ENCODE results near the gene PDSS2. TPM values are rescaled to one million over a fixed set of nuclear protein-coding genes. Genes with fewer than 3 reads are reported as not detected.
"Not testable (repeated sequence)": the region's sequence is repeated elsewhere in the genome, so short reads cannot be mapped to it uniquely, and the experiment has no call there.

Gene PDSS2
- total and polyA plus RNA-seq, 9 of the 15 experiments (the other 6 are each of a cell fraction or from before 2014, with no cell fraction given): 5.8 to 21.1 (median 12.0) TPM

DNA sequence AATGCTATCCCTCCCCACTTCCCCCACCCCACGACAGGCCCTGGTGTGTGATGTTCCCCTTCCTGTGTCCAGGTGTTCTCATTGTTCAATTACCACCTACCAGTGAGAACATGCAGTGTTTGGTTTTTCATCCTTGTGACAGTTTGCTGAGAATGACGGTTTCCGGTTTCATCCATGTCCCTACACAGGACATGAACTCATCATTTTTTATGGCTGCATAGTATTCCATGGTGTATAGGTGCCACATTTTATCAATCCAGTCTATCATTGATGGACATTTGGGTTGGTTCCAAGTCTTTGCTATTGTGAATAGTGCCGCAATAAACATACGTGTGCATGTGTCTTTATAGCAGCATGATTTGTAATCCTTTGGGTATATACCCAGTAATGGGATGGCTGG is 295.1 kb downstream of the PDSS2 start:
- WGBS (ENCODE audit: insufficient coverage, low coverage, missing lambda C conversion rate): 60% methylated on average over 3 of the region's 5 CpGs
- ATAC-seq; DNase-seq (ENCODE audit: extremely low read depth in 1 of 4, low spot score in 3 of 4); intact Hi-C loops (cut with micrococcal nuclease); H3K36me3 ChIP-seq (ENCODE audit: control insufficient read depth, insufficient read depth, low read length); FAIRE-seq; CTCF ChIA-PET (ENCODE audit: low intra/inter-chr PET ratio); in situ Hi-C loops (cut with MboI); H3K4me2 ChIP-seq (ENCODE audit: insufficient read depth, low read length); H2AFZ ChIP-seq (ENCODE audit: low read depth, low read length); H3K79me2 ChIP-seq (ENCODE audit: control insufficient read depth, insufficient read depth, low read length); H4K20me1 ChIP-seq (replicated peaks; ENCODE audit: control insufficient read depth, insufficient read depth, low read length); BruUV-seq (replicated peaks); H3K9ac ChIP-seq (ENCODE audit: insufficient read depth in 1 of 2, low read depth in 2 of 2, low read length in 2 of 2); POLR2A ChIA-PET; H3K27ac ChIP-seq (ENCODE audit: extremely low read depth, low read depth, low read length); H3K4me1 ChIP-seq (replicated peaks in 1 of 2; ENCODE audit: control insufficient read depth in 2 of 2, insufficient read depth in 2 of 2, low read length in 2 of 2); H3K27me3 ChIP-seq (ENCODE audit: control insufficient read depth in 2 of 2, insufficient read depth in 2 of 2, low read length in 2 of 2); H3K9me1 ChIP-seq (ENCODE audit: control insufficient read depth, insufficient read depth, low read length); H3K4me3 ChIP-seq; H3K9me3 ChIP-seq (replicated peaks; ENCODE audit: control insufficient read depth, insufficient read depth, low read depth, low read length): not testable (repeated sequence)
- peak; percentile 23 for TF ChIP-seq ZNF146 (CRISPR knock-in tag; IDR thresholded peaks at IDR 0.05; ENCODE audit: unreplicated experiment)

DNA sequence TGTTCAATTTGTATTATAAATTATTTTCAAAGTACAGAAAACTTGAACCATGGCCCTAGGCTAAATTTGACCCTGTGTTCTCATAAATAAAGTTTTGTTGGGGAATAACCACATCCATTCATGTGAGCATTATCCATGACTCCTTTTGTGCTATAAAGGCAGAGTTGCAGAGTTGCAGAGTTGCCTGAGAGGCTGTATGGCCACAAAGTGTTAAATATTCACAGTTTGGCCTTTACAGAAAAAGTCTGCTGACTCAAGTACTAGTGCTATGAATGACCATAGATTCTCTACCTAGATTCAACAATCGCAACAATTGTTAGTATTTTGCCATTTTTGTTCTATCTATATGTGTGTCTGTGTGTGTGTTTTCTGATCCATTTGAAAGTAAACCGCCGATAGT is 297.8 kb downstream of the PDSS2 start:
- no peaks in the 10 kb centered on the region for H3K4me1 ChIP-seq (replicated peaks in 1 of 2; ENCODE audit: control insufficient read depth in 2 of 2, insufficient read depth in 2 of 2, low read length in 2 of 2)
- BruUV-seq (replicated peaks): no TSS peak
- H3K27ac ChIP-seq (ENCODE audit: extremely low read depth, low read depth, low read length): no peak overlapping the region
- ChIA-PET POLR2A (no interaction called here), CTCF (ENCODE audit: low intra/inter-chr PET ratio) (no interaction called here)
- no peaks in the 10 kb centered on the region for H3K27me3 ChIP-seq (ENCODE audit: control insufficient read depth in 2 of 2, insufficient read depth in 2 of 2, low read length in 2 of 2)
- H4K20me1 ChIP-seq (replicated peaks; ENCODE audit: control insufficient read depth, insufficient read depth, low read length): no peaks in the 10 kb centered on the region
- H2AFZ ChIP-seq (ENCODE audit: low read depth, low read length): no peak overlapping the region
- TF ChIP-seq, protein P1, sequence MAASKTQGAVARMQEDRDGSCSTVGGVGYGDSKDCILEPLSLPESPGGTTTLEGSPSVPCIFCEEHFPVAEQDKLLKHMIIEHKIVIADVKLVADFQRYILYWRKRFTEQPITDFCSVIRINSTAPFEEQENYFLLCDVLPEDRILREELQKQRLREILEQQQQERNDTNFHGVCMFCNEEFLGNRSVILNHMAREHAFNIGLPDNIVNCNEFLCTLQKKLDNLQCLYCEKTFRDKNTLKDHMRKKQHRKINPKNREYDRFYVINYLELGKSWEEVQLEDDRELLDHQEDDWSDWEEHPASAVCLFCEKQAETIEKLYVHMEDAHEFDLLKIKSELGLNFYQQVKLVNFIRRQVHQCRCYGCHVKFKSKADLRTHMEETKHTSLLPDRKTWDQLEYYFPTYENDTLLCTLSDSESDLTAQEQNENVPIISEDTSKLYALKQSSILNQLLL (CRISPR knock-in tag; IDR thresholded peaks at IDR 0.05; ENCODE audit: borderline replicate concordance): no peak
- TF ChIP-seq PPARD (CRISPR knock-in tag; IDR thresholded peaks at IDR 0.05): no peak
- TF ChIP-seq NFE2 (IDR thresholded peaks at IDR 0.05; ENCODE audit: low read depth): no peak
- H3K4me3 ChIP-seq: no peak overlapping the region
- no peak overlapping the region for H3K9ac ChIP-seq (ENCODE audit: insufficient read depth in 1 of 2, low read depth in 2 of 2, low read length in 2 of 2)
- WGBS (ENCODE audit: insufficient coverage, low coverage, missing lambda C conversion rate): 64% methylated on average over 3 of the region's 3 CpGs
- H3K9me1 ChIP-seq (ENCODE audit: control insufficient read depth, insufficient read depth, low read length): no peaks in the 10 kb centered on the region
- ATAC-seq (no peak), FAIRE-seq (no peak), DNase-seq (ENCODE audit: extremely low read depth in 1 of 4, low spot score in 3 of 4) (no peak)
- no peaks in the 10 kb centered on the region for H3K79me2 ChIP-seq (ENCODE audit: control insufficient read depth, insufficient read depth, low read length)
- no peaks in the 10 kb centered on the region for H3K9me3 ChIP-seq (replicated peaks; ENCODE audit: control insufficient read depth, insufficient read depth, low read depth, low read length)
- in situ Hi-C loops (cut with MboI): no loop called here
- H3K36me3 ChIP-seq (ENCODE audit: control insufficient read depth, insufficient read depth, low read length): no peaks in the 10 kb centered on the region
- no peak overlapping the region for H3K4me2 ChIP-seq (ENCODE audit: insufficient read depth, low read length)
- intact Hi-C loops (cut with micrococcal nuclease): no loop called here
